Endothelial cell of umbilical vein (primary cell): ENCODE results near the gene TMC3. TPM values are rescaled to one million over a fixed set of nuclear protein-coding genes. Genes with fewer than 3 reads are reported as not detected.
A peak's percentile ranks its signal among the peaks of the same experiment; 100 is the strongest.

ENCODE experiments used
- BruUV-seq: library from RNA; stranded (reverse); fragments of 400-500 nt; replicated peaks from 2 replicates; lab custom pipeline; 2021; lab: Mats Ljungman, UMichigan
- CTCF ChIA-PET: fragments of 300-600, 350-600 bp; sonication (Branson Sonifier 250); formaldehyde crosslinking; loops from one replicate; lab custom pipeline; 2021; ENCODE audit warnings: antibody characterized with exemption, inconsistent platforms; lab: Charles Lee
- POLR2A ChIA-PET: fragments of 300-600, 350-600 bp; sonication (Branson Sonifier 250); formaldehyde crosslinking; loops from one replicate; lab custom pipeline; 2021; ENCODE audit warnings: antibody characterized with exemption, inconsistent platforms; lab: Charles Lee
- DNase-seq: peaks from one replicate; pipeline ENCODE4 v3.0.0-alpha.2; 2011; ENCODE audit warnings: low read depth, low spot score
- FAIRE-seq: peaks from 2 replicates; lab custom pipeline; 2011; peaks lifted over from hg19 to GRCh38; lab: Jason Lieb, UNC
- H2AFZ ChIP-seq: 2 replicates; pipeline ENCODE4 v1.6.0; 2012; ENCODE audit warnings: low read depth, low read length, control low read depth, inconsistent platforms
- H3K27ac ChIP-seq: 2 replicates; pipeline ENCODE4 v1.5.1; 2011; ENCODE audit warnings: low read depth, mild to moderate bottlenecking, control low read depth, low read length, moderate library complexity; ENCODE audit not compliant: insufficient read depth
- H3K27me3 ChIP-seq, 2 experiments: 2 replicates each; pipeline versions ENCODE4 v1.6.0 to v1.6.1; 2011; ENCODE audit warnings: low read length in 2 of 2, mixed read lengths in 1 of 2; ENCODE audit not compliant: control insufficient read depth in 2 of 2, insufficient read depth in 2 of 2
- H3K36me3 ChIP-seq, 2 experiments: 2 replicates in 1 of 2; 3 replicates in 1 of 2; pipeline ENCODE4 v1.5.1; 2011; ENCODE audit warnings: low read length in 2 of 2, mild to moderate bottlenecking in 1 of 2, moderate library complexity in 1 of 2; ENCODE audit not compliant: control insufficient read depth in 2 of 2, insufficient read depth in 2 of 2; ENCODE audit errors: extremely low read depth in 1 of 2
- H3K4me1 ChIP-seq: 3 replicates; pipeline ENCODE4 v1.5.1; 2011; ENCODE audit warnings: mild to moderate bottlenecking, low read length; ENCODE audit not compliant: control insufficient read depth, insufficient read depth; ENCODE audit errors: extremely low read depth
- H3K4me2 ChIP-seq: 2 replicates; pipeline ENCODE4 v1.6.1; 2011; ENCODE audit warnings: low read length, control low read depth, mixed read lengths; ENCODE audit not compliant: insufficient read depth
- H3K4me3 ChIP-seq, 3 experiments: fragments of 200-600 bp in 1 of 3; sonication (generic), shearing (Covaris generic) in 1 of 3; replicated peaks in 1 of 3; 2 replicates each; pipeline ENCODE4 v1.5.1; 2011 to 2016; ENCODE audit warnings: control low read depth in 3 of 3, low read length in 3 of 3, mild to moderate bottlenecking in 2 of 3, inconsistent platforms in 1 of 3, low read depth in 1 of 3, moderate library complexity in 1 of 3; ENCODE audit not compliant: insufficient read depth in 1 of 3
- H3K79me2 ChIP-seq: 2 replicates; pipeline ENCODE4 v1.6.0; 2012; ENCODE audit warnings: low read length, inconsistent platforms; ENCODE audit not compliant: control insufficient read depth, insufficient read depth
- H3K9ac ChIP-seq: replicated peaks from 2 replicates; pipeline ENCODE3; 2011; ENCODE audit warnings: low read length, control low read depth; ENCODE audit not compliant: insufficient read depth; ENCODE audit errors: extremely low read depth
- H3K9me1 ChIP-seq: replicated peaks from 3 replicates; pipeline ENCODE4 v1.6.0; 2011; ENCODE audit warnings: mild to moderate bottlenecking, low read length; ENCODE audit not compliant: control insufficient read depth, insufficient read depth; ENCODE audit errors: extremely low read depth
- H3K9me3 ChIP-seq: replicated peaks from 2 replicates; pipeline ENCODE4 v1.5.1; 2012; ENCODE audit warnings: low read length, inconsistent platforms; ENCODE audit not compliant: control insufficient read depth, insufficient read depth
- H4K20me1 ChIP-seq: replicated peaks from 2 replicates; pipeline ENCODE3; 2011; ENCODE audit warnings: mild to moderate bottlenecking, low read length; ENCODE audit not compliant: control insufficient read depth, insufficient read depth; ENCODE audit errors: extremely low read depth
- JUN ChIP-seq: IDR thresholded peaks from 2 replicates; pipeline ENCODE4 v1.6.1; 2011; ENCODE audit warnings: borderline replicate concordance, low read depth; ENCODE audit not compliant: insufficient read length, insufficient read depth
- MYC ChIP-seq: IDR thresholded peaks from one replicate; pipeline ENCODE4 v1.6.1; 2011; ENCODE audit warnings: mild to moderate bottlenecking, low read depth, low read length
- POLR2AphosphoS5 ChIP-seq: IDR thresholded peaks from 2 replicates; pipeline ENCODE4 v1.6.1; 2012; ENCODE audit warnings: low read depth, mild to moderate bottlenecking, control low read depth, low read length, moderate library complexity; ENCODE audit not compliant: insufficient read depth
- dilution Hi-C: fragments of 300-500 bp; cut with MboI; formaldehyde crosslinking; loops from one replicate; pipeline ENCODE4 v1.15.0; 2019; ENCODE audit warnings: low sequenced_read_pairs; ENCODE audit not compliant: extremely low pct_ligation_motif_present
- intact Hi-C: fragments of 100-400 bp; cut with micrococcal nuclease; formaldehyde crosslinking; loops from one replicate; pipeline ENCODE4 v1.10.0; 2022
- polyA plus RNA-seq, 4 experiments: library from polyadenylated mRNA; depleted of rRNA in 3 of 4; stranded (reverse) in 3 of 4; unstranded in 1 of 4; fragments of >200 nt; gene quantifications; 2 replicates each; pipeline versions ENCODE4 v1.2.1 to v1.2.3, GENCODE V29; 2011 to 2012; ENCODE audit warnings: missing spikeins in 1 of 4
- total RNA-seq: library from RNA; stranded (reverse); gene quantifications from 2 replicates; pipeline ENCODE4 v1.2.3, GENCODE V29; 2021
- TF ChIP-seq, protein P1 (sequence below), 2 donors: IDR thresholded peaks; 1 replicate in 1 of 2; 2 replicates in 1 of 2; pipeline ENCODE4 v1.5.1; 2011; ENCODE audit warnings: low read length in 2 of 2, mild to moderate bottlenecking in 2 of 2, moderate library complexity in 2 of 2, control low read depth in 1 of 2, inconsistent platforms in 1 of 2, low read depth in 1 of 2; ENCODE audit not compliant: insufficient read depth in 1 of 2; ENCODE audit errors: extremely low read depth in 1 of 2

The TMC3 gene
- total and polyA plus RNA-seq, 2 donors (not counting 3 experiments of a cell fraction or from before 2014, with no cell fraction given): not detected

GRCh38 chr15:81400640-81401236 is 26.7 kb upstream of the TMC3 start:
- no TSS peak for BruUV-seq
- POLR2A ChIA-PET: no interaction called here

More at GRCh38 chr15:81400640-81401236, 26.7 kb upstream of the TMC3 start:
- TF ChIP-seq, protein P1, sequence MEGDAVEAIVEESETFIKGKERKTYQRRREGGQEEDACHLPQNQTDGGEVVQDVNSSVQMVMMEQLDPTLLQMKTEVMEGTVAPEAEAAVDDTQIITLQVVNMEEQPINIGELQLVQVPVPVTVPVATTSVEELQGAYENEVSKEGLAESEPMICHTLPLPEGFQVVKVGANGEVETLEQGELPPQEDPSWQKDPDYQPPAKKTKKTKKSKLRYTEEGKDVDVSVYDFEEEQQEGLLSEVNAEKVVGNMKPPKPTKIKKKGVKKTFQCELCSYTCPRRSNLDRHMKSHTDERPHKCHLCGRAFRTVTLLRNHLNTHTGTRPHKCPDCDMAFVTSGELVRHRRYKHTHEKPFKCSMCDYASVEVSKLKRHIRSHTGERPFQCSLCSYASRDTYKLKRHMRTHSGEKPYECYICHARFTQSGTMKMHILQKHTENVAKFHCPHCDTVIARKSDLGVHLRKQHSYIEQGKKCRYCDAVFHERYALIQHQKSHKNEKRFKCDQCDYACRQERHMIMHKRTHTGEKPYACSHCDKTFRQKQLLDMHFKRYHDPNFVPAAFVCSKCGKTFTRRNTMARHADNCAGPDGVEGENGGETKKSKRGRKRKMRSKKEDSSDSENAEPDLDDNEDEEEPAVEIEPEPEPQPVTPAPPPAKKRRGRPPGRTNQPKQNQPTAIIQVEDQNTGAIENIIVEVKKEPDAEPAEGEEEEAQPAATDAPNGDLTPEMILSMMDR (IDR thresholded peaks at IDR 0.05; ENCODE audit: extremely low read depth in 1 of 2, insufficient read depth in 1 of 2, low read depth in 1 of 2, low read length in 2 of 2): peak; percentile 49 to 54
- TF ChIP-seq POLR2AphosphoS5: no peak
- no peak for TF ChIP-seq MYC
- no peak for TF ChIP-seq JUN
- Histone ChIP-seq H3K79me2 (no peaks in the 10 kb centered on the region), H3K4me2 (no peak overlapping the region), H3K4me3 (no peak overlapping the region), H3K4me1 (no peaks in the 10 kb centered on the region), H4K20me1 (no peaks in the 10 kb centered on the region), H3K9ac (no peak overlapping the region), H3K9me3 (no peaks in the 10 kb centered on the region), H3K27me3 (peaks cover 3% of the 10 kb centered on the region in 2 experiments), H3K27ac (no peak overlapping the region), H2AFZ (no peak overlapping the region), H3K36me3 (no peaks in the 10 kb centered on the region), H3K9me1 (no peaks in the 10 kb centered on the region)
- peak; percentile 71 for DNase-seq
- intact Hi-C loops (loop anchor here (1.0 kb wide), 1 partner anchor 125 kb away; no protein-coding TSS in a partner anchor), dilution Hi-C loops (no loop called here)
- peak; percentile 82 for FAIRE-seq
- CTCF ChIA-PET: interaction anchor here (0.5 to 6.0 kb wide), 14 partner anchors 9 to 540 kb away, joined by 3 to 142 read pairs (median 4); no protein-coding TSS in a partner anchor
